ENCODE results near the gene R3HCC1L. TPM values are rescaled to one million over a fixed set of nuclear protein-coding genes. Genes with fewer than 3 reads are reported as not detected.

The R3HCC1L gene
- total RNA-seq, 4 donors from 2014 or later: 15.9 to 20.3 (median 18.6) TPM

GRCh38 chr10:98294270-98294627 is 159.8 kb downstream of the R3HCC1L start:
- DNase-seq: no peak
- Histone ChIP-seq H3K27ac (no peak overlapping the region), H3K4me3 (replicated peaks in 1 of 3) (no peak overlapping the region), H3K27me3 (no peaks in the 10 kb centered on the region), H3K9me3 (no peaks in the 10 kb centered on the region), H3K36me3 (no peaks in the 10 kb centered on the region), H3K4me1 (peaks cover 0 to 7% of the 10 kb centered on the region in 2 donors)
- TF ChIP-seq POLR2A (IDR thresholded peaks at IDR 0.05): no peak
- TF ChIP-seq CTCF (IDR thresholded peaks at IDR 0.05): no peak
- 87 to 89% methylated on average over 3 of the region's 3 CpGs for WGBS, 2 donors
- intact Hi-C loops (cut with DNase I): no loop called here

Other genes starting within 250 kb of the R3HCC1L start
- 1 to 10 TPM; 2.6 to 7.3 (median 3.7) TPM for gene CRTAC1, start 104.0 kb upstream of the R3HCC1L start, total RNA-seq
- gene LOXL4, start 133.5 kb downstream of the R3HCC1L start, total RNA-seq: 10 to 100 TPM; 11.9 to 20.5 (median 15.3) TPM

Data from thyroid gland (tissue), 4 donors.